Ovary (tissue), 9 donors: ENCODE data around the gene SND1. TPM values are rescaled to one million over a fixed set of nuclear protein-coding genes. Genes with fewer than 3 reads are reported as not detected.

Experiments
- DNase-seq, 5 donors: peaks; one replicate each; pipeline ENCODE4 v3.0.0-alpha.2; 2019 to 2020
- H3K27ac ChIP-seq, 2 donors: fragments of 200-600 bp; one replicate each; pipeline versions ENCODE4 v1.5.1 to v1.8.0; 2019 to 2022
- H3K27me3 ChIP-seq: fragments of 200-600 bp; one replicate; pipeline ENCODE4 v1.8.0; 2022
- H3K36me3 ChIP-seq: fragments of 200-600 bp; sonication (generic); one replicate; pipeline ENCODE4 v1.5.1; 2019
- H3K4me1 ChIP-seq: one replicate; pipeline ENCODE4 v1.8.1; 2013; ENCODE audit warnings: mild to moderate bottlenecking, moderate library complexity; ENCODE audit not compliant: insufficient read depth
- H3K4me3 ChIP-seq: fragments of 200-600 bp; sonication (generic); one replicate; pipeline ENCODE4 v1.5.1; 2017
- H3K9me3 ChIP-seq, 2 donors: fragments of 200-600 bp in 1 of 2; sonication (generic) in 1 of 2; one replicate each; pipeline versions ENCODE4 v1.5.1 to v1.8.1; 2013 to 2019; ENCODE audit warnings: mild to moderate bottlenecking in 1 of 2, moderate library complexity in 1 of 2
- EP300 ChIP-seq: sonication (generic); formaldehyde crosslinking; IDR thresholded peaks from one replicate; pipeline ENCODE4 v1.6.1; 2017; ENCODE audit warnings: antibody characterized with exemption
- POLR2A ChIP-seq: fragments of 450-650 bp; IDR thresholded peaks from one replicate; pipeline ENCODE4 v1.6.1; 2017; ENCODE audit warnings: antibody characterized with exemption, mild to moderate bottlenecking, moderate library complexity
- WGBS, 3 donors: extraction: QIAGEN DNeasy Blood & Tissue Kit in 1 of 3; methylation state at CpG; one replicate each; pipeline versions ENCODE4 v1.1.5 to v1.1.7; 2013 to 2017; 5-methylcytosine and 5-hydroxymethylcytosine counted together
- intact Hi-C, 4 donors: fragments of 100-400 bp; cut with DNase I; formaldehyde crosslinking; loops; one replicate each; pipeline versions ENCODE4 v1.11.0 to v1.15.1; 2022 to 2023
- polyA plus RNA-seq, 2 donors: library from polyadenylated mRNA; stranded (reverse); fragments of 200-250 nt in 1 of 2; fragments of 350-450 nt in 1 of 2; fragmentation: Illumina TruSeq in 1 of 2; extraction: RNeasy Lipid Tissue Mini Kit (QIAGEN cat#74804) in 1 of 2; gene quantifications; one replicate each; pipeline ENCODE4 v1.2.3, GENCODE V29; 2013 to 2014
- total RNA-seq, 7 donors: library from RNA; depleted of rRNA in 2 of 7; stranded (reverse); fragments of >200 nt in 2 of 7; fragmentation: NEBNext Ultra II Directional in 3 of 7; extraction: Animal tissue kit (Norgen Biotek cat#: 25700) in 3 of 7; gene quantifications; one replicate each; pipeline versions ENCODE4 v1.1.0 to v1.2.4, GENCODE V29; 2016 to 2023
- TF ChIP-seq, protein P1 (sequence below), 3 donors: fragments of 450-650 bp in 2 of 3; fragments of 200-600 bp in 1 of 3; IDR thresholded peaks; one replicate each; pipeline versions ENCODE4 v1.5.1 to v1.8.0; 2016 to 2022; ENCODE audit warnings: antibody characterized with exemption in 3 of 3, mild to moderate bottlenecking in 1 of 3
- donor health status: DM: no; HTN: no; CAD: no; lungs with moderate emphysema.
- donor health status: DM: no; HTN: no; CAD: no.
- donor health status: Bipolar disorder and iron deficiency.
- donor health status: DM: yes; HTN: yes; CAD: no.
- donor health status: DM: no; HTN: no; CAD: no.
- donor health status: DM: yes; HTN: yes; CAD: no.

Gene SND1
- total and polyA plus RNA-seq, 9 donors, result 91.4 to 297 (median 182) TPM

DNA sequence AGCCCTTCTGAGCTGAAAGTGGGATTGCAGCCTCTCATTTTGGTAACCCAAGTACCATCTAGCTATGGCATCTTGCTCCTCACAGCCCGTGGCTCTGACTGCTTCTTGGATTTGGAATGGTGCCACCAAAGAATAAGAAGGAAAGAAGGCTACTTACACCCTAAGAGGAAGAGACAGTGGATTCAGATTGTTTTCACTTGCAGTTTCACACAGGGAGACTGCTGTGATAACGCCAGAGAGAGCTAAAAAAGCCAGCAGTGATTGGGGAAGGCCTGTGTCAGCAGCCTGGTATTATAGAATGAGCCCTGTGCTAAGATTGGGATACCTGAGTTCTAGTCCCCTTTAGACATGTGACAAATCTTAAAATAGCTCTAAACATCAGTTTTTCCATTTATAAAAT, 382.8 kb downstream of the SND1 start:
- no peak overlapping the region for H3K27ac ChIP-seq
- DNase-seq, result no peak
- intact Hi-C loops, result no loop called here
- H3K36me3 ChIP-seq, result no peaks in the 10 kb centered on the region
- H3K27me3 ChIP-seq, result no peaks in the 10 kb centered on the region
- TF ChIP-seq POLR2A (no peak), EP300 (no peak)
- TF ChIP-seq, protein P1, sequence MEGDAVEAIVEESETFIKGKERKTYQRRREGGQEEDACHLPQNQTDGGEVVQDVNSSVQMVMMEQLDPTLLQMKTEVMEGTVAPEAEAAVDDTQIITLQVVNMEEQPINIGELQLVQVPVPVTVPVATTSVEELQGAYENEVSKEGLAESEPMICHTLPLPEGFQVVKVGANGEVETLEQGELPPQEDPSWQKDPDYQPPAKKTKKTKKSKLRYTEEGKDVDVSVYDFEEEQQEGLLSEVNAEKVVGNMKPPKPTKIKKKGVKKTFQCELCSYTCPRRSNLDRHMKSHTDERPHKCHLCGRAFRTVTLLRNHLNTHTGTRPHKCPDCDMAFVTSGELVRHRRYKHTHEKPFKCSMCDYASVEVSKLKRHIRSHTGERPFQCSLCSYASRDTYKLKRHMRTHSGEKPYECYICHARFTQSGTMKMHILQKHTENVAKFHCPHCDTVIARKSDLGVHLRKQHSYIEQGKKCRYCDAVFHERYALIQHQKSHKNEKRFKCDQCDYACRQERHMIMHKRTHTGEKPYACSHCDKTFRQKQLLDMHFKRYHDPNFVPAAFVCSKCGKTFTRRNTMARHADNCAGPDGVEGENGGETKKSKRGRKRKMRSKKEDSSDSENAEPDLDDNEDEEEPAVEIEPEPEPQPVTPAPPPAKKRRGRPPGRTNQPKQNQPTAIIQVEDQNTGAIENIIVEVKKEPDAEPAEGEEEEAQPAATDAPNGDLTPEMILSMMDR (IDR thresholded peaks at IDR 0.05), result no peak
- WGBS, 3 donors, result 59 to 73% (median 64%) methylated on average over 2 of the region's 2 CpGs
- H3K9me3 ChIP-seq, result no peaks in the 10 kb centered on the region
- H3K4me1 ChIP-seq, result peaks cover 9% of the 10 kb centered on the region
- H3K4me3 ChIP-seq, result no peak overlapping the region

DNA sequence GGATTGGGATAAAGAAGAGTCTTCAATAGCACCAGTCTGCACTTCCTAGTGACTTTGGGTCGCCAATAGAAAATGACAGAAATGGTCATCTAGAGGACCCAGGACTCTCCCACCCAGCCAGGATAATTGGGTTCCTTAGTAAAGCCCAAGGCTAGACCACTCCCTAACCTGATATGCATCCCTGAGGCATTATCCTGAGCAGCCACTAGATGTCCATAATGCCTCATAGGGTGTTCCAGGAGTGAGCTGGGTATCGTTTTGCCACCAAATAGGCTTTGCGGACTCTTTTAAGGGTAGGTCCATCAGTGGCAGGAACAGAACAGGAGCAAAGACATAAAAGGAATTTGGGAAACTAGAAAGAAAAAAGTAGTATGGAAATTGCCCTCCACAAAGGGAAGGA, 383.7 kb downstream of the SND1 start:
- H3K27me3 ChIP-seq, result no peaks in the 10 kb centered on the region
- no peak overlapping the region for H3K27ac ChIP-seq
- TF ChIP-seq, protein P1 (IDR thresholded peaks at IDR 0.05), result no peak
- no peak for TF ChIP-seq EP300
- TF ChIP-seq POLR2A, result no peak
- WGBS, 3 donors, result 84 to 90% (median 89%) methylated on average over 3 of the region's 3 CpGs
- no peak overlapping the region for H3K4me3 ChIP-seq
- DNase-seq, result no peak
- no peaks in the 10 kb centered on the region for H3K9me3 ChIP-seq
- H3K4me1 ChIP-seq, result peaks cover 5% of the 10 kb centered on the region
- intact Hi-C loops, result no loop called here
- H3K36me3 ChIP-seq, result no peaks in the 10 kb centered on the region

DNA sequence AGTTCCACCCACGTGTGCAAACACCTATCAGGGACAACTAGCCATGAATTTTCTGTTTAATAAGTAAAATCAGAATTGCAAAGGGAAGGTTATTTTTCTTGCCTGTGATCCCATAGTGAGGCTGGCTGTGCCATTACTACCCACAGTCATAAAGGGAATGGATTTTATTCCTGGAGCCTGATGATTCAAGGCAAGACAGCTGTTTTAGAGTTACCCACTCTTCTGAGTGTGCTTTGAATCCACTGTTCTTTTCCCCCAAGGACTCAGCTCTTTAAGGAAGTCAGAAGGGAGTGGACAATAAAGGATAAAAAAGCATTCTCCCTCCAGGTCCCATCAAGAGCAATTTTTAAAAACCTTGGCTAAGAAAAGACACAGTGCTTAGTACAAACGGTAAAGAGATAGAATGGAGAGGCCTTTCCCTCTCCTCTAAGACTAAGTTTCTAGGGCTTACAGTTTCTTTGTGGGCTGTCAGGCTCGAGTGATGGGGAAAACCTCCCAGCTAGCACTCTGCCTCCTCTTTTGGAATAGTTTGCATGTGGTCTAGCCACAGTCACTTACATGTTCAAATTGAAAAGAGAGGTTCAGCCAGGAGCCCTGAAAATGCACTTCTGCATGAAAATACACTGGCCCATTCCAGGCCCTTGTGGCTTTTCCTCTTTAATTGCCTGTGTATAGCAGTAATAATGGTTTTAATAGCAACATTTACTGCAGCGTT, 384.4 kb downstream of the SND1 start:
- TF ChIP-seq, protein P1 (IDR thresholded peaks at IDR 0.05), result no peak
- TF ChIP-seq EP300 (no peak), POLR2A (no peak)
- 74 to 80% (median 76%) methylated on average over 4 of the region's 4 CpGs for WGBS, 3 donors
- no peaks in the 10 kb centered on the region for H3K27me3 ChIP-seq
- H3K4me1 ChIP-seq, result peaks cover 5% of the 10 kb centered on the region
- intact Hi-C loops, result no loop called here
- no peaks in the 10 kb centered on the region for H3K36me3 ChIP-seq
- H3K27ac ChIP-seq, result no peak overlapping the region
- no peak overlapping the region for H3K4me3 ChIP-seq
- H3K9me3 ChIP-seq, result no peaks in the 10 kb centered on the region
- no peak for DNase-seq

DNA sequence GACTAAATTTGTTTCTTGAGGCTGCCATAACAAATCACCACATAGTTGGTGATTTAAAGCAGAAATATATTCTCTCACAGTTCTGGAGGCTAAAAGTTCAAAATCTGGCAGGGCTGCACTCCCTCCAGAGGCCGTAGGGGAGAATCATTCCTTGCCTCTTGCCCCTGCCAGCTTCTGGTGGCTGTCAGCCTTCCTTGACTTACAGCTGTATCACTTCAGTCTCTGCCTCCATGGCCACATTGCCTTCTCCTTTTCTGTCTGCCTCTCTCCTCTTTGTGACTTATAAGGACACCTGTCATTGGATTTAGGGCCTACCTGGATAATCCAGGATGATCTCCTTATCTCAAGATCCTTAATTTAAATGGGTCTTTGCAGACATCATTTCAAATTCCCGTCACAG, 385.1 kb downstream of the SND1 start:
- no peaks in the 10 kb centered on the region for H3K27me3 ChIP-seq
- H3K4me3 ChIP-seq, result no peak overlapping the region
- H3K27ac ChIP-seq, result no peak overlapping the region
- no peak for DNase-seq
- peaks cover 5% of the 10 kb centered on the region for H3K4me1 ChIP-seq
- H3K36me3 ChIP-seq, result no peaks in the 10 kb centered on the region
- WGBS, 3 donors, result 95 to 98% (median 97%) methylated on average over 2 of the region's 2 CpGs
- H3K9me3 ChIP-seq, result no peaks in the 10 kb centered on the region
- intact Hi-C loops, result no loop called here
- TF ChIP-seq, protein P1 (IDR thresholded peaks at IDR 0.05), result no peak
- TF ChIP-seq POLR2A (no peak), EP300 (no peak)
